ENCODE data around the gene TRIM21.
"Not testable (repeated sequence)": the region's sequence is repeated elsewhere in the genome, so short reads cannot be mapped to it uniquely, and the experiment has no call there.

The TRIM21 gene

GRCh38 chr11:4393209-4393857, at the start of gene TRIM21:
Gene TRIM21, minus strand, starts transcription at chr11:4393702. Its CDS starts 3,293 bp downstream, at chr11:4390409.
- intact Hi-C loops (cut with DNase I): no loop called here
- DNase-seq: peak; percentile 48 to 90 (median 76)

GRCh38 chr11:4441515-4441914, 48.0 kb upstream of the TRIM21 start:
- no peak for DNase-seq
- intact Hi-C loops (cut with DNase I): no loop called here

GRCh38 chr11:4436411-4436810, 42.9 kb upstream of the TRIM21 start:
- no peak for DNase-seq
- intact Hi-C loops (cut with DNase I): no loop called here

GRCh38 chr11:4433856-4434255, 40.4 kb upstream of the TRIM21 start:
- intact Hi-C loops (cut with DNase I): no loop called here
- DNase-seq: no peak

- intact Hi-C loops (cut with DNase I): no loop called here
- no peak for DNase-seq
Observed at GRCh38 chr11:4430051-4430450, 36.5 kb upstream of the TRIM21 start.

GRCh38 chr11:4418403-4418802, 24.9 kb upstream of the TRIM21 start:
- intact Hi-C loops (cut with DNase I): no loop called here
- no peak for DNase-seq

- intact Hi-C loops (cut with DNase I): no loop called here
- no peak for DNase-seq
Observed at GRCh38 chr11:4416816-4417215, 23.3 kb upstream of the TRIM21 start.

- intact Hi-C loops (cut with DNase I): no loop called here
- no peak for DNase-seq
Observed at GRCh38 chr11:4416306-4416705, 22.8 kb upstream of the TRIM21 start.

- intact Hi-C loops (cut with DNase I); DNase-seq: not testable (repeated sequence)
Observed at GRCh38 chr11:4406206-4406605, 12.7 kb upstream of the TRIM21 start.

GRCh38 chr11:4393858-4394223, 339 bp upstream of the TRIM21 start:
- intact Hi-C loops (cut with DNase I): no loop called here
- DNase-seq: no peak

- DNase-seq: no peak
- intact Hi-C loops (cut with DNase I): no loop called here
Observed at GRCh38 chr11:4388221-4388620, 5.3 kb downstream of the TRIM21 start.

GRCh38 chr11:4385978-4386740, 7.3 kb downstream of the TRIM21 start:
- intact Hi-C loops (cut with DNase I): no loop called here
- no peak for DNase-seq

- intact Hi-C loops (cut with DNase I): no loop called here
- no peak for DNase-seq
Observed at GRCh38 chr11:4381901-4382300, 11.6 kb downstream of the TRIM21 start.

- intact Hi-C loops (cut with DNase I): no loop called here
- no peak for DNase-seq
Observed at GRCh38 chr11:4375431-4376140, 17.9 kb downstream of the TRIM21 start.

- no peak for DNase-seq
- intact Hi-C loops (cut with DNase I): no loop called here
Observed at GRCh38 chr11:4370166-4370565, 23.3 kb downstream of the TRIM21 start.

- no peak for DNase-seq
- intact Hi-C loops (cut with DNase I): no loop called here
Observed at GRCh38 chr11:4368286-4368685, 25.2 kb downstream of the TRIM21 start, which contains the start of gene OR52B4. Gene OR52B4, minus strand, starts transcription at chr11:4368386. Its CDS starts 91 bp downstream, at chr11:4368295.

- intact Hi-C loops (cut with DNase I); DNase-seq: not testable (repeated sequence)
Observed at GRCh38 chr11:4348142-4348541, 45.4 kb downstream of the TRIM21 start.

GRCh38 chr11:4345366-4345765, 48.1 kb downstream of the TRIM21 start:
- DNase-seq; intact Hi-C loops (cut with DNase I): not testable (repeated sequence)
